Stimulated activated CD8-positive, alpha-beta memory T cell treated with anti-CD3 and anti-CD28 coated beads, Interleukin-12 subunit alpha, Interleukin-12 subunit beta, amount 100 ng/mL, for 4 hours (primary cell): ENCODE measurements around the gene RHBDL1.

Source experiments
- DNase-seq: peaks from one replicate; pipeline ENCODE4 v3.0.0-alpha.2; 2020; ENCODE audit warnings: low read depth

Gene RHBDL1

DNA sequence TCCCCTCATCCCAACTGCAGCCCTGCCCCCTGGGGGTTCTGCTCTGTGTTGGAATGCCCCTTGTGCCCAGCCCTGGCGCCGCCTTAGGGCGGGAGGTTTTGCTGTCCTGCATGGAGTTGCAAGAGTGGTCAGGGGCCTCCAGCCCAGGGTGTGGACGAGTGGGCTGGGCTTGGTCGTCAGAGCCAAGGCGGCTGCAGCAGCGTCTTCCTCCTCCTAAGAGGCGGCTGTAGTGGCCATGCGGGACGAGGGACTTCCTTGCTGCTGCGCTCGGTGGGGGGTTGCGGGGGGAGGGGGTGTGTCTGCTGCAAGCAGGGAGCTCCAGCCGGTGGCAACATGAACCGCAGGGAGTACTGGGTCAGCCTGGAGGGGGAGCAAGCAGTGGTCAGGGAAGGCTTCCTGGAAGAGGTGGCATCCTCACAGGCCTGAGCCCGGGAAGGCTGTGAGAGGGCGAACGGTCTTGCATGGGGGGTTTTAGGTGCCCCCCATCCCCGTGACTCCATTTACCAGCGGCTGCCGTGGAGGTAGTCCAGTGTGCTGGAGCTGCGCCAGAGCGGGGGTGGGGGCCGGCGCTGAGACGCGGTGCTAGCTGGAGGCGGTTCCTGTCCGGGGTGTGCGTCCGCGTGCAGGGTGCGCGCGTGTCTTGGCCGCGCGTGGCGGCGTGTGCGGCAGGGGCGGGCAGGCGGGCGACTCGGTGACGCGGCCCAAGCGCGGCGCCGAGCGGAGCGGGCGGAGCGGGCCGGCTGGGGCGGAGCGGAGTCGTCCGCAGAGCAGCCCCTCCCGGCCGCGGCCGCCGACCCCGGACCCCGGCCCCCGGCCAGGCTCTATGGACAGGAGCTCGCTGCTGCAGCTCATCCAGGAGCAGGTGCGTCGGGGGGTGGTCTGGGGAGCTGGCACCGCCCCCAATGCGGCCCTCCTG lies at the start of gene RHBDL1:
RHBDL1 (plus strand) TSS at position 704 of the 916 bp plus-strand sequence; CDS start at position 824, 120 bp downstream.
- no peak for DNase-seq

DNA sequence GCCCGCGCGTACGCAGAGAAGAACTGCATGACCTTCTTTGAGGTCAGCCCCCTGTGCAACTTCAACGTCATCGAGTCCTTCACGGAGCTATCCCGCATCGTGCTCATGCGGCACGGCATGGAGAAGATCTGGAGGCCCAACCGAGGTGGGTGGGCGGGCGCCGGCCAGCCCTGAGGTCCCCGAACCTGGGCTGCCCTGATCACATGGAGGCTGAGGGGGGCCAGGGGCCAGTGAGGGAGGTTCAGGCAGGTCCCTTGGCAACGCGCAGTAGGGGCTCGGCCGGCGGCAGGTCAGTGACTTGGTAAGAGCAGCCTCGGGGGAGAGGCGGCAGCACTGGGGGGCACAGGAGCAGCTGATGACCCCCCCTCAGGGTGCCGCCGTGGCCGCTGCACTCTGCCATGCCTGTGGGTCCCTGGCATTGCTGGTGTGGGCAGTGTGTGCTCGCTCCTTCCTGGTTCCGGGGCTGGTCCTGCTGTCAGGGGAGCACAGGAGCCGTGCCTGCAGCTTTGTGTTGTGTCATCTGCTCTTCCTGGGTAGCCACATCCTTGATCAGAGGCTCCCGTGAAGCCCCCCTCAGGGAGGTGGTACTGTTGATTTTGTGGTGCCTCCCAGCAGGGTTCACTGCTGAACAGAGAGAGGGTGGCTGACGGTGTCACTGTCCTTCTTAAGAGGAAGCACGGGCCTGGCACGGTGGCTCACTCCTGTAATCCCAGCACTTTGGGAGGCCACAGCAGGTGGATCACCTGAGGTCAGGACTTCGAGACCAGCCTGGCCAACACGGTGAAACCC lies 49.3 kb upstream of the RHBDL1 start:
- DNase-seq, result no peak

DNA sequence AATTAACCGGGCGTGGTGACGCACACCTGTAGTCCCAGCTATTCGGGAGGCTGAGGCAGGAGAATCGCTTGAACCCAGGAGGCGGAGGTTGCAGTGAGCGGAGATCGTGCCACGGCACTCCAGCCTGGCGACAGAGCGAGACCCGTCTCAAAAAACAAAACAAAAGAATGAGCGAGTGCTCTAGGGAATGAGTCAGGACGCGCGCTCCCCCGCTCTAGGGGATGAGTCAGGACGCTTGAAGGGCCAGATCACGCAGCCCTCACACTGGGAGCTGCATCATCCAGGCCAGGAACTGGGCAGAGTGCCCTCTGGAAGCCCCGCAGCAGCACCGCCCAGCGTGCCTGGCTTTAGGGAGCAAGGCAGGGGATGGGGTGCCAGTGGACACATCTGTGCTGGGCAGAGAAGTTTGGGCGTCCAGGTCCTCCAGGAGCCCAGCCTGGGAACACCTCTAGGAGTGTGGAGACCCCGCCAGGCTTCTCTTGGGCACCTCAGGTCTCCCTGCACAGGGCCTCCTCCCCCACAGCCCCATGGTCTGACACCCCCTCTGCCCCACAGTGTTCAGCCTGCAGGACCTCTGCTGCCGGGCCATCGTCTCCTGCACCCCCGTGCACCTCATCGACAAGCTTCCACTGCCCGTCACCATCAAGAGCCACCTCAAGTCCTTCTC lies 48.6 kb upstream of the RHBDL1 start:
- DNase-seq, result no peak

DNA sequence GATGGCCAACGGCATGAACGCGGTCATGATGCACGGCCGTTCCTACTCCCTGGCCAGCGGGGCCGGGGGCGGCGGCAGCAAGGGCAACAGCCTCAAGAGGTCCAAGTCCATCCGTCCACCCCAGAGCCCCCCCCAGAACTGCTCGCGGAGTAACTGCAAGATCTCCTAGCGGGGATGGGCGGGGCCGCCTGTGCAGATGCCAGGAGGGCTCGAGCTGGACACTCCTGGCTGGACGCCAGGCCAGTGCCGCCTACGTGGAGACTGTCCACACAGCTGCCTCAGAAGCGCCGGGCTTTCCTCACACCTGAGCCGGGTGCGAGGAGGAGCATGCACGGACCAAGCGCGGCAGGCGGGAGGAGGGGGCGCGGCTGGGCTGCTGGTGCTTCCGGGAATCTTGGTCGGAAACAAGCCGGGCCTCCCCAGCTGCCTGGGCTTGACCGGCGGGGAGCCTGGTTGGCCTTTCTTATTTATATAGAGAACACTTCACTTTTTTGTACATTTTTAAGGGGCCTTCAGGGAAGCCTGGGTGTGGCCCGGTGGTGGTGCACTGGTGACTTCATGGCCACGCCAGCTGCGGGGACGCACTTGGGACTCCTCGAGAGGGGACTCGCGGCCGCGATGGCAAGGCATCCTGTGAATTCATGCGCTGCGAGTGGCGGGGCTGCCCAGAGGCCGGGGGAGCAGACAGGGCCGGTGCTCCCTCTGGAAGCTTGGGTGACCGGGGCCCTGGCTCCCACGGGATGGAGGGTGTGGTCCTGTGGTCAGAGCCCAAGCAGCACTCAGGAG lies 47.8 kb upstream of the RHBDL1 start:
- DNase-seq, result no peak

DNA sequence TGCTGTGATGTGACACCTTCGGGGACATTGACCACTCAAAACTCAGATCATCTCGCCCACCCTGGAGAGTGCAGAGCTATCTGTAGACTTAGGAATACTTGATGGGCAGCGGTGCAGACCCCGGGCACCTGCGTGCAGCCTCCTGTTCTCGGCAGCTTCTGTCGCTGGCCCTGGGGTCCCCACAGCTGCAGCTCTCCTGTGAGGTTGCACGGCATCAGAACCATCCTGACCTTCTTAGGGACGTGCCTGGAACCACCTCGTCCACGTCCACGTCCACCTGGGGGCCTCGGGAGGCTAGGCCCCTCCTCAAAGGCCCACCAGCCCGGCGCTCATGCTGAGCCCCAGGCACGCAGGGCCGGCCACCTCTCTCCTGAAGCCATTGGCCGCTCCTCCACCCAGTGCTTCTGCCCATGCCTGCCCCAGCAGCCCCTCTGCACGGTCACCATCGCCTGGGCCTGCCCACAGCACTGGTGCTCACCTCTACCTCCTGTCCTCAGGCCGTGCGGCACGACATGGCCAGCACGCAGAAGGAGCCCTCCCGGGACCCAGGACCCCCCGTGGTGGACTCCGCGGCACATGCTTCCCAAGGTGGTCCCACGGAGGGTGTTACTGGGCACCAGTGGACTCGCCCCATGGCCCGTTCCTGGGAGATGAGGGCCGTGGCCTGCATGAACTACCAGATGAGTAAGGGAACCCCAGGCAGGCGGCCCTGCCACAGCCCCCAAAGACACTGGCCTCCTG lies 47.0 kb upstream of the RHBDL1 start:
- no peak for DNase-seq

DNA sequence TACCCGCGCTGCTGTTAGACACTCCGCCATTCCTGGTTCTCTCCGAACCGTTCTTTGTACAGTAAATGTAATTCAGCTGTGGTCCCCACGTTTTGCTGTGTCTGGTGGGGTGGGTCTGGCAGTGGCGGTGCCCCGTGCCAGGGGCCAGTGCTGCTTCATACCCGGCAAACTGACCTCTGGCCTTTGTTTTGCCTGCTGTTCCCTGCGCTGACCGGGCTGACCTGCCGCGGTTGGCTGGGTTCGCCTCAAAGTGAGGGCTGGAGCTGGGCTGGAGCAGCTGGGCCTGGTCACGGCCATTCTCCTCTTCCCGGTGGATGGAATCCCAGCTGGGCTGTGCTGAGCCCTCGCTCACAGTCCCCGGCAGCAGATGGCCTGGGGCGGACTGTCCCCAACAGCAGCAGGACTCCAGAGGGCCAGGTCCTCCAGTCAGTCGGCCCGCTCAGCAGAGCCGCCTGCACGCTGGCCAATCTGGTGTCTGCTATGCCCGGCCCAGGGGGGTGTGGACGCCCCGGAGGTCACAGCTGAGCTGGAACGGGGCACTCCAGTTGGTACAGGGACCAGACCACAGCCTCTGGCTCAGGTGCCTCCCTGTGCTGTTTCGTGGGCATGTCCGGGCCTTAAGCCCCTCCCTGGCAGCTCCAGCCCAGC lies 46.2 kb upstream of the RHBDL1 start:
- no peak for DNase-seq

DNA sequence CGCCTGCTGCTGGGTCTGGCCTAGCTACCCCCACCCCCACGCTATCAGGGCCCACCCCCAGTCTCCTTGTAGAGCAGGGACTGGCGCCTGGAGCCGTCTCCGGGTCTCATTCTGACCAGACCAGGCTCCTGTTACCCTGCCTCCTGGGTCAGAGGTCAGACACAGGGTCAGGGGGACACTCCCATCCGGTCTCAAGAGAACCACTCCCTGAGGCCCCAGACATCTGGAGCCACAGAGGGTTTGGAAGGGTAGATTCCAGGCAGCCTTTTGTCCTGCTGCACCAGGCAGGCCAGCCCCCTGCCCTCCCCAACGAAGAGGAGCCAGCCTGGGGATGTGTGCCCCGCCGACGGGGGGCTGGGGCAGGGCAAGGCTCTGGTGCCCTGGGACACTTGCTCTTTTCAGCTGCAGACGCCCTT lies 45.6 kb upstream of the RHBDL1 start:
- no peak for DNase-seq

DNA sequence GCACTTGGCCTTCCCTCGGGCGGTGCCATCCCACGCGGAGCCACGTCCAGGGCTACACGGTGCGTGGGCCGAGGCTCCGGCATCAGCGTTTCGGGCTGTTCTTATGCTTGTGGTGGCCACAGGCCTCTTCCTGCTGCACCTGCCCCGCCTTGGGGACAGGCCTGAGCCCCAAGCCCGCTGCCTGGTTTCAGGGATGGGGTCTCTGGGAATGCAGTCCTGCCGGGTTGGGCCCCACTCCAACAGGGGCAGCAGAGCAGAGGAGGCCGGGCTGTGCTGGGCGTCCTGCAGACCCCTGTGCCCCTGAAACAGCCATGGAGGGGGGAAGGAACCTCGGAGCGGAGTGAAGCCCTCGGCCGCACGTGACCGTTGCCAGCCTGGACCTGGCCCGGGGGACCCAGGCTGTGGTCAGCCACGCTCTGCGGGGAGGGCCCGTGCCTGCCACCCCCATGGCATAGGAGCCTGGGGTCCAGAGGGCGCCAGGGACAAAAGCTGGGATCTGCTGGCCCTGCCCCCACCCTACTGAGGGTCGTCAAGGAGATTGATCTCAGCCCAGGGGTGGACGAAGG lies 45.1 kb upstream of the RHBDL1 start:
- no peak for DNase-seq

DNA sequence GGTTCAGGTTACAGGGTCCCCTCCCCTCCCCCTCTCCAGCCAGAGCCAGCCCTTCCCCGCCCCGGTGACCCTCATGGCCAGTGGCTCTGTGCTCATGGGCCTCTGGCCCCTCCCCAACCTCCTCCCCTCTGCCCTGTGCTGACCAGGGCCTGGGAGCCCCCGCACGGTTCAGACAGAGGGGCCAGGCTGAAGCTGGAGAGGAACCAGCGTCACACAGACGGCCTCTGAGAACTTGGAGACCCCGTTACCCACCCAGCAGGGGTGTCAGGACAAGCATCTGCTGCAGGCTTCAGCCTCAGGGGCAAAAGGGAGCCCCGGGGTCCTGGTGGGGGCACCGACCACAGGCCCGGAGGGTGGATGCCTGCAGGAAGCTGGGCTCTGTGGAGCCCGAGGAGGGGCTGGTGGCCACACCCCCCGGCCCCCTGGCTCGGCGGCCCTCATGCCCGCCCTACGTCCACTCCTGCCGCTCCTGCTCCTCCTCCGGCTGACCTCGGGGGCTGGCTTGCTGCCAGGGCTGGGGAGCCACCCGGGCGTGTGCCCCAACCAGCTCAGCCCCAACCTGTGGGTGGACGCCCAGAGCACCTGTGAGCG lies 44.6 kb upstream of the RHBDL1 start, which contains the start of gene WFIKKN1:
WFIKKN1 (plus strand) TSS at position 171 of the 591 bp plus-strand sequence; CDS start at position 440, 269 bp downstream.
- no peak for DNase-seq

DNA sequence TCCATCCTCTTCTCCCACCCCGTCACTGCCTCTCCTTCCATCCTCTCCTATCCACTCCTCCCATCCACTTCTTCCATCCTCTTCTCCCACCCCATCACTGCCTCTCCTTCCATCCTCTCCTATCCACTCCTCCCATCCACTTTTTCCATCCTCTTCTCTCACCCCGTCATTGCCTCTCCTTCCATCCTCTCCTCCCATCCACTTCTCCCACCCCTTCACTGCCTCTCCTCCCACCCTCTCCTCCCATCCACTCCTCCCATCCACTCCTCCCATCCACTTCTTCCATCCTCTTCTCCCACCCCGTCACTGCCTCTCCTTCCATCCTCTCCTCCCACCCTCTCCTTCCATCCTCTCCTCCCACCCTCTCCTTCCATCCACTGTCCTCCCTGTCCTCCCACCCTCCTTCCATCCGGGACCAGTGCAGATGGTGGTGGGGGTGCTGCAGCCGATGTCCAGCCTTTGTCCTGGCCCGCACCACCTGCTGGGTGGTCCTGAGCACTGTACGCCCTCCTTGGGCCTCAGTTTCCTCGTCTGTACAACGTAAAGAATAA lies 43.6 kb upstream of the RHBDL1 start:
- no peak for DNase-seq

DNA sequence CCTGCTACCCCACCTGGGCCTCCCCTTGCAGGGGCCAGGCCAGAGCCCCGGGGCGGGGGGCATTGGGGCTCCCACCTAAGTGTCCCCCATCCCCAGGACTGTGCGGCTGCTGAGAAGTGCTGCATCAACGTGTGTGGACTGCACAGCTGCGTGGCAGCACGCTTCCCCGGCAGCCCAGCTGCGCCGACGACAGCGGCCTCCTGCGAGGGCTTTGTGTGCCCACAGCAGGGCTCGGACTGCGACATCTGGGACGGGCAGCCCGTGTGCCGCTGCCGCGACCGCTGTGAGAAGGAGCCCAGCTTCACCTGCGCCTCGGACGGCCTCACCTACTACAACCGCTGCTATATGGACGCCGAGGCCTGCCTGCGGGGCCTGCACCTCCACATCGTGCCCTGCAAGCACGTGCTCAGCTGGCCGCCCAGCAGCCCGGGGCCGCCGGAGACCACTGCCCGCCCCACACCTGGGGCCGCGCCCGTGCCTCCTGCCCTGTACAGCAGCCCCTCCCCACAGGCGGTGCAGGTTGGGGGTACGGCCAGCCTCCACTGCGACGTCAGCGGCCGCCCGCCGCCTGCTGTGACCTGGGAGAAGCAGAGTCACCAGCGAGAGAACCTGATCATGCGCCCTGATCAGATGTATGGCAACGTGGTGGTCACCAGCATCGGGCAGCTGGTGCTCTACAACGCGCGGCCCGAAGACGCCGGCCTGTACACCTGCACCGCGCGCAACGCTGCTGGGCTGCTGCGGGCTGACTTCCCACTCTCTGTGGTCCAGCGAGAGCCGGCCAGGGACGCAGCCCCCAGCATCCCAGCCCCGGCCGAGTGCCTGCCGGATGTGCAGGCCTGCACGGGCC lies 42.8 kb upstream of the RHBDL1 start:
- DNase-seq, result no peak

DNA sequence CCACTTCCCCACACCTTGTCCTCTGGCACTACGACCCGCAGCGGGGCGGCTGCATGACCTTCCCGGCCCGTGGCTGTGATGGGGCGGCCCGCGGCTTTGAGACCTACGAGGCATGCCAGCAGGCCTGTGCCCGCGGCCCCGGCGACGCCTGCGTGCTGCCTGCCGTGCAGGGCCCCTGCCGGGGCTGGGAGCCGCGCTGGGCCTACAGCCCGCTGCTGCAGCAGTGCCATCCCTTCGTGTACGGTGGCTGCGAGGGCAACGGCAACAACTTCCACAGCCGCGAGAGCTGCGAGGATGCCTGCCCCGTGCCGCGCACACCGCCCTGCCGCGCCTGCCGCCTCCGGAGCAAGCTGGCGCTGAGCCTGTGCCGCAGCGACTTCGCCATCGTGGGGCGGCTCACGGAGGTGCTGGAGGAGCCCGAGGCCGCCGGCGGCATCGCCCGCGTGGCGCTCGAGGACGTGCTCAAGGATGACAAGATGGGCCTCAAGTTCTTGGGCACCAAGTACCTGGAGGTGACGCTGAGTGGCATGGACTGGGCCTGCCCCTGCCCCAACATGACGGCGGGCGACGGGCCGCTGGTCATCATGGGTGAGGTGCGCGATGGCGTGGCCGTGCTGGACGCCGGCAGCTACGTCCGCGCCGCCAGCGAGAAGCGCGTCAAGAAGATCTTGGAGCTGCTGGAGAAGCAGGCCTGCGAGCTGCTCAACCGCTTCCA lies 42.0 kb upstream of the RHBDL1 start:
- no peak for DNase-seq

DNA sequence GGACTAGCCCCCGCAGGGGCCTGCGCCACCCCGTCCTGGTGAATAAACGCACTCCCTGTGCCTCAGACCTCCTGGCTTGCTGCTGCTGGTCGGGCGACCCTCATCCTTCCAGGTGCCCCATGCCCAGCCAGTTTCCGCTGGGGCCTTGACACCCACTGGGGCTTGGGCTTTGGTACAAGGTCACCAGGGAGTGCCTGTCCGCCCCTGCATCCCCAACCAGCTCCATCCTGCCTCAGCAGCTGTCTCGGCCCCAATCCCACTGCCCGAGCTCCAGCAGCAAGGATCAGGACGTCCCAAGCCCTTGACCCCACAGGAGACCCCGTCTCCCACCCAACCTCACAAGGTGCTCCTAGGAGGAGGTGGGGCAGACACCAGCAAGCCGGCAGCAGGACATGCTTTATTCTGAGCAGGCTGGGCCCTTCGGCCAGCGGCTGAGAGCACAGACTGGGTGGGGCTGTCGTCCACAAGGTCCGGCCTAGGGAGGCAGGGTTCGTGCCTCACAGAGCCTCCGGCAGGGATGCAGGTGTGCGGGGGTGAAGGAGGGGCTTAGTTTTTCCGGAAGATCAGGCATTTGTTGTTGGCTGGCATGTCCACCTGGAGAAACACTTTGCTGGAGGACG lies 41.3 kb upstream of the RHBDL1 start:
- DNase-seq, result no peak

DNA sequence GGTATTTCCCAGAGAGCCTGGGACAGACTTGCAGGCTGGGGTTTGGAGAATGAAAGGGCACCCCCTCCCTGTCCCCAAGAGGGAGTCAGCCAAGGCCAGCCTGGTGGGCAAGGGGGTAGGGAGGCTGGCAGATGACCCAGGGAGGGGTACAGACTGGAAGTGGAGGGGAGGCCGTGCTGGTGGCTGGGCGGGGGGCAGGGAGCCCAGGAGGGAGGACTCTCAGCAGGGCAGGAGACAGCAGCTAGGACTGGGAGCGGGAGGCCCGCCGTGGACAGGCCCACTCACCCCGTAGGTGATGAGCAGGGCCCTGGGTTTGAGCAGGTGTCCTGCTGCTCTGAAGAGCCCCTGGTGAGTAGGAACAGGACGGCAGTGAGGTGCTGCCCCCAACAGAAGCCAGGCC lies 40.5 kb upstream of the RHBDL1 start:
- DNase-seq, result no peak

DNA sequence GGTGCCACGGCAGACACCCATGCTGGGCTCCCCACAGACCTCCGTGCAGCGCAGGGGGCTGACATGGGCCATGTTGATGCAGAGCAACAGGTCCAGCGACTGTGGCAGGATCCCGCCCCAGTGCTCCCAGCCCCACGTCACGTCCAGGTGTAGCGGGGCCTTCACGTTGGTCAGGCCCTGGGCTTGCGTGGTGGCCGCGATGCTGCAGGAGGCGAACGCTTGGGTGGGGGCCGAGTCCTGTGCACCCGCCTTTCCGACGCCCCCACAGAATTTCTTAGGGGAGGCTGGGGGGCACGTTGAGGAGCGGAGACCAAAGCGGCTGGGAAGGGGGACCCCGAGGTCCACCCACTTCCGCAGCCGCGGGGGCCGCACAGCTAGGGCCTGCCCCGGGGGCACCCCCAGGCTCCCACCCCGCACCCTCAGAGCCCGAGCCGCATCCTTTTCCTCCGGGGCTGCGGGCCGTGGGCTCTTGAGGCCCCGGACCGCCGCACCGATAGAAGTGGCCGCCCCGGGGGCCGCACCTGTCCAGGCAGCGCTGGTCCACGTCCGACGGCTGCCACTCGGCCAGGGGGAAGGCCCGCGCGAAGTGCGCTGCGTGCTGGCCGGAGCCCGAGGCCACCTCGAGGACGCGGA lies 39.8 kb upstream of the RHBDL1 start:
- no peak for DNase-seq

DNA sequence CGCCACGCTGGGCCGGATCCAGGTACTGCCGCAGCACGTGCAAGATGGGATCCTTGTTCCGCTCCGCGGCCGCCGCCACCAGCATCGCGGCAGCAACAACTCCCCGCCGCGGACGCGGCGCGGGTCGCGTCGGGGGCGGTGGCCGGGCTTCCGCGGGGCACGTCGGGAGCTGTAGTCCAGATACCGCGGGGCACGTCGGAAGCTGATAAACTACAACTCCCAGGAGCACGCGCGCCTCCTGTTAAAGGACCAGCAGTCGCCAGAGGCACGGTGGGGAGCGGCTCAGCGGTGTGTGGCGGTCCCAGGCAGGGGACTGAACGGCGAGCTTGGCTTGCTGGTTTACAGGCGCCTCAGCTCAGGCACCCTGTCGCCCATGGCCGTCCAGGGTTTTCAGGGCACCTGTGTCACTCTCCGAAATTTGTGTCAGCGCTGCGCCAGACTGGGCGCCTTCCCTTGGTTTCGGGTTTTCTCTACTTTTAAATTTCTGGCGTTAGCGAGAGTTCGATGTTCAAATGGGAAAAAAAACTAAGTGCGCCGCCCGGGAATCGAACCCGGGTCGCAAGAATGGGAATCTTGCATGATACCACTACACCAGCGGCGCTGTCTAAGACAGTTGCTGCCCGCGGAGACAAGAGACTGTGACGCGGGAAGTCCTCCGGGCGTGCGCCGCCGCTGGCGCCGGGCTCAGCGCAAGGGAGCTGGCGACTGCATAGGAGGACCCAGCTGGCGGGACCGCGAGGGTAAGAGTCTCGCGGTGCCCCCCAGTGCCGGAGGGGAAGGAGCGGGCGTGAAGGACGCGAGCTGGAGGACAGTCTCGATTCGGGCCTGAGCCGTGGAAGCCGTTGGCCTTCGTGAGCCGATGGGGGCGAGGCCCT lies 39.0 kb upstream of the RHBDL1 start, which contains the start of gene METTL26:
METTL26 (minus strand) TSS at position 100 of the 875 bp plus-strand sequence; CDS start at position 85, 15 bp downstream.
- peak; percentile 84 for DNase-seq
